GM12892 (cell line): ENCODE measurements around the gene SLC44A3.

ENCODE experiments used
- POLR2A ChIP-seq: IDR thresholded peaks from 2 replicates; pipeline ENCODE4 v1.6.1; 2011; ENCODE audit warnings: low read depth, low read length, control low read depth
- TAF1 ChIP-seq: IDR thresholded peaks from 2 replicates; pipeline ENCODE4 v1.6.1; 2011; ENCODE audit warnings: low read depth, mild to moderate bottlenecking, control low read depth, low read length, borderline replicate concordance

GRCh38 chr1:94843846-94844245, 23.7 kb downstream of the SLC44A3 start:
- TF ChIP-seq POLR2A (no peak), TAF1 (no peak)
